ENCODE data around the gene MTA3.
"Not testable (repeated sequence)": the region's sequence is repeated elsewhere in the genome, so short reads cannot be mapped to it uniquely, and the experiment has no call there.

MTA3 gene

GRCh38 chr2:42726680-42727079 lies 158.2 kb downstream of the MTA3 start:
- H3K4me1 ChIP-seq (ENCODE audit: control insufficient read depth in 1 of 2, insufficient read depth in 1 of 2, low read depth in 1 of 2, low read length in 1 of 2) = peaks cover 9 to 15% of the 10 kb centered on the region in 2 experiments
- no peak overlapping the region for H3K27ac ChIP-seq
- H3K36me3 ChIP-seq = no peaks in the 10 kb centered on the region
- no peak for TF ChIP-seq CTCF (IDR thresholded peaks at IDR 0.05)
- no peak overlapping the region for H3K4me3 ChIP-seq (ENCODE audit: low read depth in 1 of 2, low read length in 1 of 2)
- no peaks in the 10 kb centered on the region for H3K27me3 ChIP-seq
- no peaks in the 10 kb centered on the region for H3K9me3 ChIP-seq

GRCh38 chr2:42731316-42731715 lies 162.9 kb downstream of the MTA3 start:
- H3K36me3 ChIP-seq; H3K4me3 ChIP-seq (ENCODE audit: low read depth in 1 of 2, low read length in 1 of 2); H3K27ac ChIP-seq; H3K9me3 ChIP-seq; H3K4me1 ChIP-seq (ENCODE audit: control insufficient read depth in 1 of 2, insufficient read depth in 1 of 2, low read depth in 1 of 2, low read length in 1 of 2); H3K27me3 ChIP-seq: not testable (repeated sequence)

GRCh38 chr2:42733852-42734251 lies 165.4 kb downstream of the MTA3 start:
- no peaks in the 10 kb centered on the region for H3K4me1 ChIP-seq (ENCODE audit: control insufficient read depth in 1 of 2, insufficient read depth in 1 of 2, low read depth in 1 of 2, low read length in 1 of 2)
- H3K4me3 ChIP-seq (ENCODE audit: low read depth in 1 of 2, low read length in 1 of 2) = no peak overlapping the region
- no peaks in the 10 kb centered on the region for H3K27me3 ChIP-seq
- no peaks in the 10 kb centered on the region for H3K36me3 ChIP-seq
- no peak for TF ChIP-seq CTCF (IDR thresholded peaks at IDR 0.05)
- no peaks in the 10 kb centered on the region for H3K9me3 ChIP-seq
- H3K27ac ChIP-seq = no peak overlapping the region

- H3K4me3 ChIP-seq (ENCODE audit: low read depth in 1 of 2, low read length in 1 of 2) = no peak overlapping the region
- no peak overlapping the region for H3K27ac ChIP-seq
- no peaks in the 10 kb centered on the region for H3K9me3 ChIP-seq
- H3K4me1 ChIP-seq (ENCODE audit: control insufficient read depth in 1 of 2, insufficient read depth in 1 of 2, low read depth in 1 of 2, low read length in 1 of 2) = no peaks in the 10 kb centered on the region
- no peaks in the 10 kb centered on the region for H3K36me3 ChIP-seq
- H3K27me3 ChIP-seq = no peaks in the 10 kb centered on the region
- no peak for TF ChIP-seq CTCF (IDR thresholded peaks at IDR 0.05)
Observed at GRCh38 chr2:42736598-42737322, 168.3 kb downstream of the MTA3 start.

- Histone ChIP-seq H3K4me1 (ENCODE audit: control insufficient read depth in 1 of 2, insufficient read depth in 1 of 2, low read depth in 1 of 2, low read length in 1 of 2) (no peaks in the 10 kb centered on the region), H3K36me3 (no peaks in the 10 kb centered on the region), H3K9me3 (no peaks in the 10 kb centered on the region), H3K27me3 (no peaks in the 10 kb centered on the region), H3K27ac (no peak overlapping the region), H3K4me3 (ENCODE audit: low read depth in 1 of 2, low read length in 1 of 2) (no peak overlapping the region)
- TF ChIP-seq CTCF (IDR thresholded peaks at IDR 0.05) = no peak
Observed at GRCh38 chr2:42741140-42741539, 172.7 kb downstream of the MTA3 start.

GRCh38 chr2:42742740-42743658 lies 174.6 kb downstream of the MTA3 start:
- Histone ChIP-seq H3K9me3 (no peaks in the 10 kb centered on the region), H3K4me3 (ENCODE audit: low read depth in 1 of 2, low read length in 1 of 2) (no peak overlapping the region), H3K27me3 (no peaks in the 10 kb centered on the region), H3K4me1 (ENCODE audit: control insufficient read depth in 1 of 2, insufficient read depth in 1 of 2, low read depth in 1 of 2, low read length in 1 of 2) (no peaks in the 10 kb centered on the region), H3K36me3 (no peaks in the 10 kb centered on the region), H3K27ac (no peak overlapping the region)
- no peak for TF ChIP-seq CTCF (IDR thresholded peaks at IDR 0.05)
